AG09309 (cell line): ENCODE measurements around the gene SLC39A3.

Experiments used
- DNase-seq: peaks from one replicate; pipeline ENCODE4 v3.0.0-alpha.2; 2010; ENCODE audit warnings: low read depth
- H3K4me3 ChIP-seq: 2 replicates; pipeline ENCODE4 v1.5.1; 2011; ENCODE audit warnings: mild to moderate bottlenecking, low read depth, low read length, moderate library complexity; ENCODE audit not compliant: control insufficient read depth
- TF ChIP-seq, protein P1 (sequence below): IDR thresholded peaks from 2 replicates; pipeline ENCODE4 v1.5.1; 2011; ENCODE audit warnings: mild to moderate bottlenecking, low read depth, low read length, inconsistent platforms; ENCODE audit not compliant: insufficient read depth, control insufficient read depth; ENCODE audit errors: missing control alignments

The SLC39A3 gene

DNA sequence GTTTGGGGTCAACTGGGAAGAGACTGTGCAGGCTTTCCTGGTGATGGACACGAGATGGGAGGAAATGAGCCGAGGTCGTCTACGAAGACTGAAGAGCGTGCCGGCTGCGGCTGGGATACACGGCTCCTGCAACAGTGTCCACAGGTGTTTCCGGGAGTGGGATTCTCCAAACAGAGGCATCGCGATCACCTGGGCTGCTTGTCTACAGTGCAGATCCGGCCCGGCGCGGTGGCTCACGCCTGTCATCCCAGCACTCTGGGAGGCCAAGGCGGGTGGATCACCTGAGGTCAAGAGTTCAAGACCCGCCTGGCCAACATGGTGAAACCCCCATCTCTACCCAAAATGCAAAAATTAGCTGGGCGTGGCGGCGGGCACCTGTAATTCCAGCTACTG lies 11.6 kb upstream of the SLC39A3 start:
- H3K4me3 ChIP-seq = no peak overlapping the region
- TF ChIP-seq, protein P1, sequence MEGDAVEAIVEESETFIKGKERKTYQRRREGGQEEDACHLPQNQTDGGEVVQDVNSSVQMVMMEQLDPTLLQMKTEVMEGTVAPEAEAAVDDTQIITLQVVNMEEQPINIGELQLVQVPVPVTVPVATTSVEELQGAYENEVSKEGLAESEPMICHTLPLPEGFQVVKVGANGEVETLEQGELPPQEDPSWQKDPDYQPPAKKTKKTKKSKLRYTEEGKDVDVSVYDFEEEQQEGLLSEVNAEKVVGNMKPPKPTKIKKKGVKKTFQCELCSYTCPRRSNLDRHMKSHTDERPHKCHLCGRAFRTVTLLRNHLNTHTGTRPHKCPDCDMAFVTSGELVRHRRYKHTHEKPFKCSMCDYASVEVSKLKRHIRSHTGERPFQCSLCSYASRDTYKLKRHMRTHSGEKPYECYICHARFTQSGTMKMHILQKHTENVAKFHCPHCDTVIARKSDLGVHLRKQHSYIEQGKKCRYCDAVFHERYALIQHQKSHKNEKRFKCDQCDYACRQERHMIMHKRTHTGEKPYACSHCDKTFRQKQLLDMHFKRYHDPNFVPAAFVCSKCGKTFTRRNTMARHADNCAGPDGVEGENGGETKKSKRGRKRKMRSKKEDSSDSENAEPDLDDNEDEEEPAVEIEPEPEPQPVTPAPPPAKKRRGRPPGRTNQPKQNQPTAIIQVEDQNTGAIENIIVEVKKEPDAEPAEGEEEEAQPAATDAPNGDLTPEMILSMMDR = no peak
- no peak for DNase-seq

- DNase-seq = no peak
- TF ChIP-seq, protein P1 = no peak
These were observed 11.1 kb upstream of the SLC39A3 start for GRCh38 chr19:2750808-2751437.

GRCh38 chr19:2747349-2747748 lies 7.5 kb upstream of the SLC39A3 start:
- DNase-seq = no peak
- TF ChIP-seq, protein P1 = no peak
- no peak overlapping the region for H3K4me3 ChIP-seq

More at GRCh38 chr19:2750808-2751437, 11.1 kb upstream of the SLC39A3 start:
- H3K4me3 ChIP-seq = no peak overlapping the region

GRCh38 chr19:2744113-2744512 lies 4.3 kb upstream of the SLC39A3 start:
- TF ChIP-seq, protein P1 = no peak
- H3K4me3 ChIP-seq = no peak overlapping the region
- no peak for DNase-seq

- TF ChIP-seq, protein P1 = no peak
- H3K4me3 ChIP-seq = no peak overlapping the region
- DNase-seq = no peak
These were observed 3.3 kb upstream of the SLC39A3 start for GRCh38 chr19:2743099-2743498.

- DNase-seq = no peak
- no peak overlapping the region for H3K4me3 ChIP-seq
These were observed 468 bp upstream of the SLC39A3 start for GRCh38 chr19:2740314-2740656.

More at GRCh38 chr19:2740314-2740656, 468 bp upstream of the SLC39A3 start:
- TF ChIP-seq, protein P1 = no peak
